DND-41 (cell line): Measurements from ENCODE around the gene DACT3.

Experiments used
- EZH2 ChIP-seq: IDR thresholded peaks from 3 replicates; pipeline ENCODE4 v1.6.1; 2012; ENCODE audit warnings: borderline replicate concordance, low read depth, mild to moderate bottlenecking, moderate library complexity, low read length, inconsistent platforms; ENCODE audit not compliant: severe bottlenecking
- TF ChIP-seq, protein P1 (sequence below): IDR thresholded peaks from 2 replicates; pipeline ENCODE4 v1.5.1; 2012; ENCODE audit warnings: borderline replicate concordance, low read length, moderate library complexity, mild to moderate bottlenecking; ENCODE audit not compliant: poor library complexity, severe bottlenecking; ENCODE audit errors: extremely low read depth

DNA sequence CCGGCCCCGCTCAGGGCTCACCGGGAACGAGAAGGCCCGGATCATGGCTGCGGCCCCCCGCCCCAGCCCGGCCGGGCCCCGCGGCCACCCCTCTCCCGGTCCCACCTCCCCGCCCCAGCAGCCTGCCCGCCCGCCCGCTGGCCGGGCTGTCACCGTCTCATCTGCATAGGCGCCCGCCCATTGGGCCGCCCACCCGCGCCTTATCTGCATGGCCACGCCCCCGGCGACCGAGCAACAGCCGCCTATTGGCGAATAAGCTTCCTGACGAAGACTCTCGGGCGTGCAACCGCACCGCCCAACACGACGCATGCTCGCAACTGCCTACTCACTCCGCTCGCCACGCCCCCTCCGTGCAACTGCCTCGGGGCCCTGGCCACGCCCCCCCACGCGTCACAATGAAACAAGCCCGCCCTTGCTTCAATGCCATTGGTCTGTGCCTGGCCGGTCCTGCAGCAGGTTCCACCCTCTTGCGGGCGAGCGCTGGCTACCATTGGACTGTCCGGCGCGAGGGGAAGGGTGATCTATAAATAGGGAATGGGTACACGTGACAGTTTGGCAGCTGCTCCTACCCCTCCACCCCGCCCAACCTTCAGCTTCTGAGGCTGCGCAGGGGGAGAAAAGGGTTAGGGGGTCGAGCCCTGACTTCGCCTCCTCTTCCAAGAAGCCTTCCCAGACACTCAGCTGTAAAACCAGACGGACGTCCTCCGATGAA, at the start of gene DACT3:
- TF ChIP-seq, protein P1, sequence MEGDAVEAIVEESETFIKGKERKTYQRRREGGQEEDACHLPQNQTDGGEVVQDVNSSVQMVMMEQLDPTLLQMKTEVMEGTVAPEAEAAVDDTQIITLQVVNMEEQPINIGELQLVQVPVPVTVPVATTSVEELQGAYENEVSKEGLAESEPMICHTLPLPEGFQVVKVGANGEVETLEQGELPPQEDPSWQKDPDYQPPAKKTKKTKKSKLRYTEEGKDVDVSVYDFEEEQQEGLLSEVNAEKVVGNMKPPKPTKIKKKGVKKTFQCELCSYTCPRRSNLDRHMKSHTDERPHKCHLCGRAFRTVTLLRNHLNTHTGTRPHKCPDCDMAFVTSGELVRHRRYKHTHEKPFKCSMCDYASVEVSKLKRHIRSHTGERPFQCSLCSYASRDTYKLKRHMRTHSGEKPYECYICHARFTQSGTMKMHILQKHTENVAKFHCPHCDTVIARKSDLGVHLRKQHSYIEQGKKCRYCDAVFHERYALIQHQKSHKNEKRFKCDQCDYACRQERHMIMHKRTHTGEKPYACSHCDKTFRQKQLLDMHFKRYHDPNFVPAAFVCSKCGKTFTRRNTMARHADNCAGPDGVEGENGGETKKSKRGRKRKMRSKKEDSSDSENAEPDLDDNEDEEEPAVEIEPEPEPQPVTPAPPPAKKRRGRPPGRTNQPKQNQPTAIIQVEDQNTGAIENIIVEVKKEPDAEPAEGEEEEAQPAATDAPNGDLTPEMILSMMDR: no peak
- TF ChIP-seq EZH2: no peak
